ENCODE results near the gene ARHGAP19. TPM values are rescaled to one million over a fixed set of nuclear protein-coding genes. Genes with fewer than 3 reads are reported as not detected.
A peak's percentile ranks its signal among the peaks of the same experiment; 100 is the strongest.

ARHGAP19 gene
- 10.5 TPM for polyA plus RNA-seq (ENCODE audit: insufficient read length)

- peak; percentile 97 for DNase-seq (ENCODE audit: low read depth)
These were observed at the start of gene ARHGAP19 for GRCh38 chr10:97292097-97292861. ARHGAP19 (minus strand) TSS chr10:97292637; CDS start chr10:97292627, 10 bp downstream.

GRCh38 chr10:97341416-97341815, 49.0 kb upstream of the ARHGAP19 start:
- no peak for DNase-seq (ENCODE audit: low read depth)

GRCh38 chr10:97338041-97338440, 45.6 kb upstream of the ARHGAP19 start:
- no peak for DNase-seq (ENCODE audit: low read depth)

GRCh38 chr10:97336942-97337831, 44.8 kb upstream of the ARHGAP19 start:
- DNase-seq (ENCODE audit: low read depth): no peak

- no peak for DNase-seq (ENCODE audit: low read depth)
These were observed 44.0 kb upstream of the ARHGAP19 start for GRCh38 chr10:97336446-97336845.

- DNase-seq (ENCODE audit: low read depth): no peak
These were observed 43.6 kb upstream of the ARHGAP19 start for GRCh38 chr10:97336006-97336405.

- no peak for DNase-seq (ENCODE audit: low read depth)
These were observed 42.8 kb upstream of the ARHGAP19 start for GRCh38 chr10:97335188-97335619.

GRCh38 chr10:97334370-97335175, 42.1 kb upstream of the ARHGAP19 start, which contains the start of gene FRAT2:
FRAT2 (minus strand) TSS chr10:97334729; CDS start chr10:97334572, 157 bp downstream.
- DNase-seq (ENCODE audit: low read depth): peak; percentile 63

- no peak for DNase-seq (ENCODE audit: low read depth)
These were observed 41.3 kb upstream of the ARHGAP19 start for GRCh38 chr10:97333601-97334369.

- DNase-seq (ENCODE audit: low read depth): no peak
These were observed 40.8 kb upstream of the ARHGAP19 start for GRCh38 chr10:97333351-97333600.

- no peak for DNase-seq (ENCODE audit: low read depth)
These were observed 40.3 kb upstream of the ARHGAP19 start for GRCh38 chr10:97332591-97333350.

GRCh38 chr10:97331153-97331703, 38.8 kb upstream of the ARHGAP19 start:
- no peak for DNase-seq (ENCODE audit: low read depth)

GRCh38 chr10:97329766-97330165, 37.3 kb upstream of the ARHGAP19 start:
- DNase-seq (ENCODE audit: low read depth): no peak

- no peak for DNase-seq (ENCODE audit: low read depth)
These were observed 36.4 kb upstream of the ARHGAP19 start for GRCh38 chr10:97328646-97329453.

- DNase-seq (ENCODE audit: low read depth): no peak
These were observed 35.2 kb upstream of the ARHGAP19 start for GRCh38 chr10:97327348-97328294.

GRCh38 chr10:97325754-97326153, 33.3 kb upstream of the ARHGAP19 start:
- no peak for DNase-seq (ENCODE audit: low read depth)

- DNase-seq (ENCODE audit: low read depth): no peak
These were observed 31.1 kb upstream of the ARHGAP19 start for GRCh38 chr10:97323501-97323900.

GRCh38 chr10:97321804-97322190, 29.4 kb upstream of the ARHGAP19 start:
- DNase-seq (ENCODE audit: low read depth): no peak

Measured in forelimb muscle (tissue), 1 donor.